OCI-LY1 (cell line): ENCODE data around the gene MYOF.

Experiments
- CTCF ChIP-seq: fragments of 200-600 bp; sonication (generic), shearing (Covaris generic); IDR thresholded peaks from 2 replicates; pipeline ENCODE4 v1.5.1; 2017; ENCODE audit warnings: mild to moderate bottlenecking, antibody characterized with exemption, low read length, moderate library complexity, mixed read lengths
- EZH2 ChIP-seq: fragments of 200-600 bp; sonication (generic), shearing (Covaris generic); IDR thresholded peaks from 2 replicates; pipeline ENCODE4 v1.8.0; 2017; ENCODE audit warnings: borderline replicate concordance, mixed run types, mild to moderate bottlenecking, antibody characterized with exemption, low read length, moderate library complexity, mixed read lengths

- no peak for TF ChIP-seq CTCF
- TF ChIP-seq EZH2 = no peak
These were observed 16.0 kb upstream of the MYOF start for GRCh38 chr10:93498166-93498565.
